Ecto neural progenitor cell (in vitro differentiated cells): Measurements from ENCODE around the gene LCOR.

Experiments used
- DNase-seq: peaks from one replicate; pipeline ENCODE4 v3.0.0-alpha.2; 2018; ENCODE audit warnings: low spot score

Gene LCOR

GRCh38 chr10:96831867-96832720, at the start of gene LCOR:
Gene LCOR, plus strand, starts transcription at chr10:96832298. Its CDS starts 116,760 bp downstream, at chr10:96949058.
- peak; percentile 92 for DNase-seq

- DNase-seq = no peak
Observed at GRCh38 chr10:96784253-96784652, 47.8 kb upstream of the LCOR start.

- no peak for DNase-seq
Observed at GRCh38 chr10:96789571-96790108, 42.5 kb upstream of the LCOR start.

GRCh38 chr10:96791902-96792301, 40.2 kb upstream of the LCOR start:
- DNase-seq = no peak

GRCh38 chr10:96794836-96795733, 37.0 kb upstream of the LCOR start:
- no peak for DNase-seq

- DNase-seq = no peak
Observed at GRCh38 chr10:96797485-96797884, 34.6 kb upstream of the LCOR start.

GRCh38 chr10:96803288-96803664, 28.8 kb upstream of the LCOR start:
- DNase-seq = no peak

GRCh38 chr10:96814264-96814663, 17.8 kb upstream of the LCOR start:
- no peak for DNase-seq

GRCh38 chr10:96818971-96819370, 13.1 kb upstream of the LCOR start:
- peak; percentile 21 for DNase-seq

- DNase-seq = peak; percentile 14
Observed at GRCh38 chr10:96820765-96821164, 11.3 kb upstream of the LCOR start.

- no peak for DNase-seq
Observed at GRCh38 chr10:96826438-96826837, 5.7 kb upstream of the LCOR start.

GRCh38 chr10:96828609-96829008, 3.5 kb upstream of the LCOR start:
- no peak for DNase-seq

GRCh38 chr10:96829029-96829773, 2.9 kb upstream of the LCOR start:
- no peak for DNase-seq

- DNase-seq = peak; percentile 63
Observed at GRCh38 chr10:96830511-96831199, 1.4 kb upstream of the LCOR start.

GRCh38 chr10:96831200-96831866, 765 bp upstream of the LCOR start:
- no peak for DNase-seq

GRCh38 chr10:96832721-96833219, 672 bp downstream of the LCOR start:
- DNase-seq = no peak

GRCh38 chr10:96833220-96834001, 1.3 kb downstream of the LCOR start:
- DNase-seq = peak; percentile 84

GRCh38 chr10:96834120-96834519, 2.0 kb downstream of the LCOR start:
- DNase-seq = no peak

- DNase-seq = no peak
Observed at GRCh38 chr10:96835899-96836298, 3.8 kb downstream of the LCOR start.

GRCh38 chr10:96838529-96838928, 6.4 kb downstream of the LCOR start:
- DNase-seq = no peak
